Adrenal gland (tissue), 5 donors: ENCODE results near the gene NOXA1.

Experiments
- CTCF ChIP-seq, 6 experiments: fragments of 450-650 bp in 4 of 6; fragments of 200-600 bp in 2 of 6; sonication (generic) in 1 of 6; IDR thresholded peaks; 1 replicate in 5 of 6; 2 replicates in 1 of 6; pipeline versions ENCODE4 v1.5.1 to v1.8.0; 2016 to 2021; ENCODE audit warnings: antibody characterized with exemption in 6 of 6, mild to moderate bottlenecking in 2 of 6, moderate library complexity in 1 of 6
- POLR2A ChIP-seq, 2 donors: fragments of 450-650 bp; IDR thresholded peaks; one replicate each; pipeline ENCODE4 v1.6.1; 2017; ENCODE audit warnings: antibody characterized with exemption in 2 of 2, mild to moderate bottlenecking in 2 of 2, moderate library complexity in 1 of 2
- donor health status: DM: no; HTN: no; CAD: no.

GRCh38 chr9:137385061-137385655, 38.0 kb upstream of the NOXA1 start:
- no peak for TF ChIP-seq CTCF (IDR thresholded peaks at IDR 0.05)
- TF ChIP-seq POLR2A (IDR thresholded peaks at IDR 0.05), result no peak
